Activated CD8-positive, alpha-beta memory T cell treated with anti-CD3 and anti-CD28 coated beads, Interleukin-2, amount 50 U/mL, for 48 hours (primary cell): ENCODE data around the gene FXYD3.

Source experiments
- DNase-seq: peaks from one replicate; pipeline ENCODE4 v3.0.0-alpha.2; 2020

Gene FXYD3

DNA sequence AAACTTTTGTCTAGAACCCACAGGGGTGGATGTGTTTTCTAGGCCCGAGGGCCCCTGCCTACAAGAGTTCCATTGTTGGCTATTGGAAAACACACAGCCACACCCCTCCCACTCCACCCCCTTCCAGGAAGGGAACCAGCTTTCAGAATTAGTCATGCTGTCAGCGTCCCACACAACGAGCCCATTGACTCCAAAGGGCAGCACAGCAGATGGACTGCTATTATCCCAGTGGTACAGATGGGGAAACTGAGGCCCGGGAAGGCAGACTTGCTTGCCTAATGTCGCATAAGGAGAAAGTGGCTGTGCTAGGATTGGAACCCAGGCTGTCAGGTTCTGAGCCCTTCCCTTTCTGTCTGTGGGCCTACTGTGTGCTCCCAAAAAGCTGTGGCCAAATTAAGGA is 8.1 kb upstream of the FXYD3 start:
- no peak for DNase-seq

DNA sequence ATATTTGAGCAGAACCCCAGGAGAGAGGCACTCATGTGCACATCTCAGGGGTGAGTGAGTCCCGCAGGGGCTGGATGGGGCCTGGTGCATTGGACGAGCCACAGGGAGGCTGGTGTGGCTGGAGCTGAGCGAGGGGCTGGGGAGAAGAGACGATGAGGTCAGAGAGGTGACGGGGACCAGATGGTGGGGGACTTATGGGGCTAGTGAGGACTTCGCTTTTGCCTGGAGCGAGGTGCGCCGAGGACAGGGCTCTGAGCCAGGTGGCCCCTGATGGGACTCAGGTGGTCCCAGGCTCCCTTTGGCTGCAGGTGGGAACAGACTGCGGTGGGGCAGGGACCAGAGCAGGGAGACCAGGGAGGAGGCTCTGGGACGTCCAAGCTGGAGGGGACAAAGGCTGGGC is 6.9 kb upstream of the FXYD3 start:
- DNase-seq: no peak

DNA sequence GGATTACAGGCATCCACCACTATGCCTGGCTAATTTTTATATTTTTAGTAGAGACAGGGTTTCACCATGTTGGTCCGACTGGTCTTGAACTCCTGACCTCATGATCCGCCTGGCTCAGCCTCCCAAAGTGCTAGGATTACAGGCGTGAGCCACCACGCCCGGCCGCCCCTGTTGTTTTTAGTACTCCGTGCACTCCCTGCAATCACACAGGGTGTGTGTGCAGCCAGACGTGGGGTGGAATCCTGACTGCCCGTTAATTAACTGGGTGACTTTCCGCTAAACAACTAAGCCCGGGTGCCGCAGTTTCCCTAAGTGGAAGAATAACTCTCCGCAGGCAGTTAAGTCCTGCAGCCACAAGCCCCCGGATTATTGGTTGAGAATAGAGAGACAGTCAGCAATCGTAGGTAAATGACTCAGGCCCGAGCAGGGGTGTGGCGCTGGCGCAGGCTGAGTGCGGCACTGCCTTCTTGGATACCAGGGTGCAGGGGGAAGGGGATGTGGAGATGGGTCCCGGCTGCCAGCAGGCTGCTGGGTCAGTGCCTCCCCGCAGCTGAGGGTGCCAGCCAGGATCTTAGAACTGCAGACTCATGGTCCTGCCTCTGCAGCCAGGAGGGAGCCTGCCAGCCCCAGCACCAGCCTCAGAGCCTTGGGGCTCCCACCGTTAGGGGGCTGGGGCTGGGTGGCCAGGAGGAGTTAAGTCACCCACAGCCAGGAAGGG is 6.1 kb upstream of the FXYD3 start:
- no peak for DNase-seq

DNA sequence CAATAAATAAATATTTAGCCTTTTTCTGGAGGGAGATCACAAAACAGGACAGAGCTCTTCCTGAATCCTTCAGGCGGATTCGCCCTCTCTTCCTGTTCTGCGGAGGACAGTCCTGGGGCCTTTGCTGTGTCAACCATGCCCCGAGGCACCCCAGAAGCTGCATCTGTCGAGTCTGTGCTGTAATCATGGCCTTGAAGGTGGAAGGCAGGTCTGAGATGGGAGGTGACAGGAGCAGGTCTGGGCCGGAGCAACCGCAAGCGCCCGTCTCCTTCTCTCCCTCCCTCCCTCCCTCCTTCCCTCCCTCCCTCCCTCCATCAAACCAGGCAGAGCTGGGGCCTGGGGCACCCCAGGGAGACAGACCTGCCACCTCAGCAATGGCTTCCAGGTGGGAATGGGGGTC is 4.6 kb upstream of the FXYD3 start:
- no peak for DNase-seq

DNA sequence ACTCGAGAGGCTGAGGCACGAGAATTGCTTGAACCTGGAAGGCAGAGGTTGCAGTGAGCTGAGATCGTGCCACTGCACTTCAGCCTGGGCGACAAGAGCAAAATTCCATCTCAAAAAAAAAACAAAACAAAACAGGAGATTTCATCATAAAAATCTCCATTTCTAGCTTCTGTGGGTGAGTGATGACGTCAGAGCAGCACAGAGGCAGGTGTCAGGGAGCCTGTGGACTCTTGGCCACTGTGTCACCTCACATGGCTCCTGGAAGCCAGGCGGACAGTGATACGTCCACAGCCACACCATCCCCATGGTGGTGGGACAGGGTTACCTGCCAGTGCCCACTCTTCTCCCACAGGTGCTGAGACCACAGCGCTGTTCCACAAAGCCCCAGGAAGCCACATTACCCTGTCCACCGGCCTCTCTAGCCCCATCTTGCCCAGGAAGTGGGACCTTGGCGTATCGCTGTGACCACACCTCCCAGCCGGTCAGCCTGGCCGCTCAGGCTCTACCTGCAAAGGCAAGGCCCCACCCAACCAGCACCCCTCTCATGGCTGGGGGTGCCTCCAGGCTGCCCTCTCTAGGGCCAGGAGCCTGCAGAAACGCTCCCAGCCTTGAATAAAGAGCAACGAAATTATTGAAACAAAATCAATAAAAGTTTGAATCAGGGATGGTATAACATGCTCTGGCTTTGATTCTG is 2.5 kb upstream of the FXYD3 start:
- DNase-seq: no peak

DNA sequence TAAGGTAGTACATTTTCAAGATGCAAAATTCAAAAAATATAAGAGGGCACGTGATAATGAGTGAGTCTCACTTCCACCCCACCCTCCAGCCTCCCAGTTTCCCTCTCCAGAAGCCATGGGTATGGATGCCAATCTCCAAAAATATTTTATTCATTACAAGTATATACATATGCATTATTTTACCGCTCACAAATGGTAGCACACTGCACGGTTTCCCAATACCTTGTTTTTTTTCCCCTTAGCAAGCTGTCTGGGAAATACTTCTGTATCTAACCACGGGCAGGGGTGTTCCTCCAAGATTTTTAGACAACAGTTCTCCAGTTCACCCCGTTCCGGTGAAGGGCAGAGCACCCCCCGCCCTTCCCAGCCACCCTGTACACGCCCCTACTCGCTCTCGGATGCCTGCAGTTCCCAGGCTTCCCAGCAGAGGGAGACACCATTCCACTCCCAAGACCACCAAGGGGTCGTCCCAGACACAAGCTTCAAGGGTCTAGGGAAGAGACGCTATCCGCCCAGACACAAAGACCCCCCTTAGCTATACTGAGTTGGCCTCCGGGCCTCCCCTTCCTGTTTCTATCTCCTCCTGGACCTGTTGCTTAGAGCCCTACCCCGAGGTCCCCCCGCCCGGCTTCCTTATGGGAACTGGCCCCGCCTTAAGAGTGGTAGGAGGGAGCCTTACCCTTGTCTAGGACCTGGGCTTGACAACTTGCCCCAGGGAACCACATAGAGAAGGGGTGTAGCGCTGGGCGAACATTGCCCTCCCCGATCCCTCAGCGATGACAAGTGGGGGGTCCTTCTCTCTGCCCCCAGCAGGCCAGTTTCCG is 1.1 kb upstream of the FXYD3 start:
- DNase-seq: peak; percentile 93

DNA sequence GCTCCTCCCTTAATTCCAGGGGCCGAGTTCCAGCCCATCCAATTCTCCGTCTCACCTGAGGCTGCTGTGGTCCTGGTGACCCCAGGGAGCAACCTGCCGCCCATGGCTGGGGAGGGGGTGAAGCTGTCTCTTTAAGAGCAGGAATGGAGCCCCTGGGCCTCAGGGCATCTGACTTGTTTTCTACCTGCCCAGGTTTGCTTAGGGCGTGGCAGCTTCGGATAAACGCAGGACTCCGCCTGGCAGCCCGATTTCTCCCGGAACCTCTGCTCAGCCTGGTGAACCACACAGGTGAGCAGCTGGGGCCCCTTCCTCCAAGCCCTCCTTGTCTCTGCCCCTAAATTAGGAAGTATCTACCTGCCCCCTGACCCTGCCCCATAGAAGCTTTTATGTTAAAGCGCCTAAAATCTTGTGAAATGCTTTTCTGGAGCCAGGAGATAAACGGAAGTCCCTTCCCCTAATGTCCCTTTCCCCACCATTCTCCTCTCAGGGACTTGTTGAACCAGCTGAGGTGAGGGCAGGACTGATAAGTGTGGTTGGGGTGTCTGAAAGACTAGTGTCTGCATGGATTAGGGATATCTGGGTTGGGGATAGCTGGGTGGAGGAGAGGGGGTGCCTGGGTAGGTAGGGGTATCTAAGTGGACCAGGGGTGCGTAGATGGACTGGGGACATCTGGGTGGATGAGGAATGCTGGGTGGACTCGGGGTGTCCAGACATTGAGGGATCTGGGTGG is 614 bp downstream of the FXYD3 start:
- DNase-seq: no peak

DNA sequence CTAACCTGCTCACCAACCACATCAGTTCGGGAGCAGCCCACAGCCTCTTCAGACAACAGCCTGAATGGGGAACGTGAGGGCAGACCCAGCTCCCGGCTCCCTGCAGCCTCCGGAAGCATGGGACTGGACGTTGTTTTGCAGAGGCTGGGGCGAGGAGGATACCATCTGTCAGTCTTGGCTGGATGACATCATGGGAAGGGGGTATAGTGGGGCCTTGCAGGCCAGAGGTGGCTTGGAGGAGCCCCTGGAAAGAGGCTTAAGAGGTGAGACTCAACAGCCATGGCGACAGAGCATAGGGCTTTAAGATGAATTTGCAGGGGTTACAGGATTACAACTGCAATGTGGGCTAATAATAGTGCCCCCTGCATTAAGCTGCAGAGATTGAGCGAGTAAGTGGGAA is 1.5 kb downstream of the FXYD3 start:
- DNase-seq: no peak

DNA sequence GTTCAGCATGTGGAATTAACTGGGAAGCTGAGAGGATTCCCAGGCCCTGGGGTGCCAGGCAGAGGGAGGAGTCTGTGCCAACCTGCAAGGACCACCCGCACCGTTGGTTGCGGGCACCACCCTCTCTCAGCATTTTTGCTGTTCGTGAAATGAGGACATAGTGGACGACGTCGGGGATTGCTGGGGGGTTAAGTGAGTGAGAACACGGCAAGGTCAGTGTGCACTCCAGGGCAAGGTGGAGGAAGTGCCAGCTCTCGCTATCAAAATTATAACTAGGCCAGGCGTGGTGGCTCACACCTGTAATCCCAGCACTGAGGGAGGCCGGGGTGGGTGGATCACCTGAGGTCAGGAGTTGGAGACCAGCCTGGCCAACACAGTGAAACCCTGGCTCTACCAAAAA is 2.2 kb downstream of the FXYD3 start:
- DNase-seq: no peak

DNA sequence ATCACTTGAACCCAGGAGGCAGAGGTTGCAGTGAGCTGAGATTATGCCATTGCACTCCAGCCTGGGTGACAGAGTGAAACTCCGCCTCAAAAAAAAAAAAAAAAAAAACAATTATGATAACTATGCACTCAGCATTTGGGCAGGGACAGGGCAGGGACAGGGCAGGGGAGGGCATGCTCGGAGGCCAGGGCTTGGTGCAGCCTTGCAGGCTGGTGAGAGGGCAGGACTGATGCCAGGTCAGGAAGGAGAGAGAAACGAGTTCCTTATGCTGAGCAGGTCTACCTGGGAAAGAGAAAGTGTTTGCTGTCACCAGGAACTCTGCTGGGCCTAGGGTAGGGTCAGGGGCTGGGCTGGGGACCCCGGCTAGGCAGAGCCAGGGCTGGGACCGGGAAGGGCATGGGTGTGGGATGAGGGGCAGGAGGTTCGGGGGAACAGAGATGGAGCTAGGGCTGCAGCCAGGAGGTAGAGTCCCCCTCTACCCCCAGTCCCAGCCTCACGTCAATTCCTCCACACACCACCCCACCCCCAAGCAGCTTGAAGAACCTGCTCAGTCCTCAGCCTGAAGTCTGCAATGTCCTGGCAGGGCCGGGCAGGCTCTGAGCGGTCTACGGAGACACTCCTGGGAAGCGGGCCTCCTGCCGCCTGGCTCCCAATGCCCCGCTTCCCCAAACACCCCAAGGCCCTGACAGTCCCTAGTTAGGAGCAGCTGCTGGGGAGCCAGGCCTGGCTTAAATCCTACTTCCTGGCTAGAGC is 2.8 kb downstream of the FXYD3 start:
- no peak for DNase-seq

DNA sequence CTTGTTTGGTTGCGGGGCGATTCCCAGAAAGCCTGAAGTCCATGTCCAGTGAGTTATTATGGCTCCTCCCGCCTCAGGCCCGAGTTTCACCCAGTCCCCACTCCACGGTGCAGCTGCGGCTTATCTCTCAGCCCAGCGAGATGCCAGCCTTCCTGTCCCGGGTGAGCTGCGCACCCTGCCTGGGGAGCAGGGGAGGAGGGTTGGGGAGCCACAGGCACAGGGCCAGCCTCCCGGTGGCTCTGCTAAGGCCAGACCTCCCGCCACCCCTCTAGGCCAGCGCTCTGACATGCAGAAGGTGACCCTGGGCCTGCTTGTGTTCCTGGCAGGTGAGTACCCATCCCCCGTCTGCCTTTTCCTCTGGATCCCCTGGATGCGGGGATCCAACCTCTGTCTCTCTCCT is 3.5 kb downstream of the FXYD3 start:
- no peak for DNase-seq

DNA sequence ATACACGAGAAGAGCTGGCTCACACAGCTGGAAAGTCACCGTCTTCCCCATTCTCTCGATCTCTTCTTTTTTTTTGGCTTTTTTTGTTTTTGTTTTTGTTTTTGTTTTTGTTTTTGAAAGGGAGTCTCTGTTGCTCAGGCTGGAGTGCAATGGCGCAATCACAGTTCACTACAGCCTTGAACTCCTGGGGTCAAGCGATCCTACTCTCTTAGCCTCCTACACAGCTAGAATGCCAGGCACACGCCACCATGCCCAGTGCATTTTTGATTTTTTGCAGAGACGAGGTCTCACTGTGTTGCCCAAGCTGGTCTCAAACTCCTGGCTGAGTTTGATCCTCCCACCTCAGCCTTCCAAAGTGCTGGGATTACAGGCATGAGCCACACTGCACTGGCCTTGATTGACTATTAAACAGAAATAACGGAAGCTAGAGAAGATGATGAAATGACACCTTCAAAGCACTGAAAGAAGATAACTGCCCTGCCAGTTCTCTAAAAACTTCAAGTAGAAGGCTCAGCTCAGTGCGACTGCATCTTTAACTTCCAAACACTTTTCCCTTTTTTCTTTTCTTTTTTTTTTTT is 4.0 kb downstream of the FXYD3 start:
- no peak for DNase-seq

DNA sequence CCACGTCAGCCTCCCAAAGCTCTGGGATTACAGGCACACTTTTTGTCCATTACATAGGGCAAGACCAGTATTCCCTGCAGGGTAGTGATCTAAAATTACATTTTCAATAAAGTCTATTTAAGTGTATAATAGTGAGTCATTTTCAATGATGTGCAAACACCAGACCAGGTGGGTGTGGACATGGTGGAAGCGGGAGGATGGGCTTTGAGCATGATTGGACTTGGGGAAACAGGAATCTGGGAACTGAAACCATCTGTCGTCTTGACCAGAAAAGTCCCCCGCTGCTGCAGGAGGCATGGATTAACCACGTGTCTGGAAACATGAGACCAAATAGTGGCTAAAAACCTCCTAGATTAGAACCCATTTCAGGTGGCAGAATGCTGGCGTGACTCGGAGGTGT is 4.9 kb downstream of the FXYD3 start:
- no peak for DNase-seq

DNA sequence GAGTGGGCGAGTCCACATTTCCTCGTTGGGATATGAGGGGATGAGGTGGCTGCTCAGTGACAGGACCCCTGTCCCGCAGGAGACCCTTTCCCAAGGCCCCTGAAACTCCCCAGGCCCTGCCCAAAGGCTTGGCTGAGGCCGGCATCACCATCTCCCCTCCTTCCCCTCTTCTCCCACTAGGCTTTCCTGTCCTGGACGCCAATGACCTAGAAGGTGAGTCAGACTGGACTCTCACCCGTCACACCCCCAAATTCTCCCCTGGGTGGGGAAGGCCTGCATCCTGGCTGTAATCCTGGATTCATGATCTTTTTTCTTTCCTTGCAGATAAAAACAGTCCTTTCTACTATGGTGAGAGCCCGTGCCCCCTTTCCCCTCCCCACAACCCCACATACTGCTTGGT is 5.3 kb downstream of the FXYD3 start:
- no peak for DNase-seq

DNA sequence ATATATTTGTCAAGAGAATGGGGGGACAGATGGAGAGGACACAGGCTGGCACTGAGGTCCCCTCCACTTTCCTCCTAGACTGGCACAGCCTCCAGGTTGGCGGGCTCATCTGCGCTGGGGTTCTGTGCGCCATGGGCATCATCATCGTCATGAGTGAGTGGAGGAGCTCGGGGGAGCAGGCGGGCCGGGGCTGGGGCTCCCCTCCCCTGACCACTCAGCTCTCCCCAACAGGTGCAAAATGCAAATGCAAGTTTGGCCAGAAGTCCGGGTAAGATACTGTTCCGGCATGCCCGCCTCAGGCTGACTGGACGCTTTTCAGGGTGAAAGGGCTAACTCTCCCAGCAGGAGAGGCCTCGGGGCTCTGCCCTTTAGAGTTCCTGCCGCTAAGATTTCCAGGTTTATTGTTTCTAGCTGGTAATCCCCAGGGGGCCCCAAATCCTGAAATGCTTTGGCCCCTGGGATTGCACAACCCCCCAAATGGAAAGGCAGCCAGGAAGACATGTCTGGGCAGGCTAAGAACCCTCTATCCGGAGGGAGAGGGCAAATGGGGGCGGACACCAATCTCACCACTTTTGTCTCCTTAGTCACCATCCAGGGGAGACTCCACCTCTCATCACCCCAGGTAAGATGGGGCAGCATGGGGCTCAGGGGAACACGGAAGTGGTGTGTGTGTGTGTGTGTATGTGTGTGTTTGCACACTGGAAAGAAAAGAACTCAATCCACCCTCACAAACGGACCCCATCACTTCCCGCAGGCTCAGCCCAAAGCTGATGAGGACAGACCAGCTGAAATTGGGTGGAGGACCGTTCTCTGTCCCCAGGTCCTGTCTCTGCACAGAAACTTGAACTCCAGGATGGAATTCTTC is 7.3 kb downstream of the FXYD3 start:
- no peak for DNase-seq

DNA sequence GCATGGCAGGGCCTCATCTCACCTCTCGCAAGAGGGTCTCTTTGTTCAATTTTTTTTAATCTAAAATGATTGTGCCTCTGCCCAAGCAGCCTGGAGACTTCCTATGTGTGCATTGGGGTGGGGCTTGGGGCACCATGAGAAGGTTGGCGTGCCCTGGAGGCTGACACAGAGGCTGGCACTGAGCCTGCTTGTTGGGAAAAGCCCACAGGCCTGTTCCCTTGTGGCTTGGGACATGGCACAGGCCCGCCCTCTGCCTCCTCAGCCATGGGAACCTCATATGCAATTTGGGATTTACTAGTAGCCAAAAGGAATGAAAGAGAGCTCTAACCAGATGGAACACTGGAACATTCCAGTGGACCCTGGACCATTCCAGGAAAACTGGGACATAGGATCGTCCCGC is 8.0 kb downstream of the FXYD3 start:
- DNase-seq: no peak

DNA sequence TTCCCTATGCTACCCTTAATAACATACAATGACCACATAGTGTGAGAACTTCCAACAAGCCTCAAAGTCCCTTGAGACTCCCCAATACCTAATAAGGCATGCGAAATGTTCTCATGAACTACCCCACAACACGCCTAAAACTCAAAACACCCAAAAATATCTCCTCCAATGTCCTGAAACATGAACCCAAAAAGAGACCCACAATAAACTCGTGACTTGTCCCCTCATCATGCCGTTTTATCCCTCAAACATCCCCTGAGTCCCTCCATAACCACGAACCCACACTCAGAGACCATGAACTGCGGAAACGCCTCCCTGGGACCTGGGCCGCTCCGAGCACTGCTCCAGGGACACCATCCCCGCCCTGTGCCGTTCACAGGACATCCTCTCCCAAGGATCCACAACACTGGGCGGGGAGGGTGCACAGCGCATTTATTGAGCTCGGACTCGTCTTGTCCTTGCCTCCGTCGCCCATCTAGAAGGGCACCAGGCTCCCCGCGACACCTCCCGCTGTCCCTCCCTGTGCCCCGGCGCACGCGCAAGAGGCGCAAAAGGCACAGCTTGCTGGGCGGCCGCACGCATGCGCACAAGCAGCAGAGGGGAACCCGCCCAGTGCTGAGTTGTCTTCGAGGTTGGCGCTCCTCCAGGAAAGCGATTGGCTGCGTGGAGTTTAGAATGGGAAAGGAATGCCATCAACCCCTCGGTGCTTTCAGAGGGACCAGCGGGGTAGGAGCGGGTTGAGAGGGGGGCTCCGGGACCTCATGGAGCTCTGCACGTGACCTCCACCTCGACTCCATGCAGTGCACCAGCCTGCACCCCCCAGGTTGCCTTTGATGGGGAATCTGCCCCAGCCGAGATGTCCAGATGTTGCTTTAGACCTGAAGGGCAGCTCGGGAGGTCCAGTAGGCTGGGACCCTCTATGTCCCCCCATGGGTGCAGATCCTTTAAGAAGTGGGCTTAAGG is 8.8 kb downstream of the FXYD3 start:
- peak; percentile 94 for DNase-seq

DNA sequence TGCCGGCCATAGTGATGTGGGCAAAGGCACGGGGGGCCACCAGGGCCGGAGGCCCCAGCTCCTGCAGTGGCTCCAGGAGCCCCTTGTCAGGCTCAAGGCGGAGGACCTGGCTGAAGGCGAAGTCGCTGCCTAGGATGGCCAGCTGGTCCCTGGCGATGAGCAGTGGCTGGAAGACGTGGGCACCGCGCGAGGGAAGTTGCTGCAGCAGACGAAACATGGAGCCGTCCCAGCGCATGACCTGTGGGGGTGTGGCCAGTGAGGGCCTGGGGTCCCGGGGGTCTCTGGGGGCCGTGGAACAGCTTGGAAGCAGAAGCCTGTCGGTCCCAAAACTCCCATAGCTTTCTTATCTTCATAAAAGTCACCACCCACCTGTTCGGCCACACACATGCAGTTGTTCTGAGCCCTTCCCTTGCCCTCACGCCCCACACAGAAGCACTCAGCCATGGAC is 9.7 kb downstream of the FXYD3 start:
- no peak for DNase-seq

DNA sequence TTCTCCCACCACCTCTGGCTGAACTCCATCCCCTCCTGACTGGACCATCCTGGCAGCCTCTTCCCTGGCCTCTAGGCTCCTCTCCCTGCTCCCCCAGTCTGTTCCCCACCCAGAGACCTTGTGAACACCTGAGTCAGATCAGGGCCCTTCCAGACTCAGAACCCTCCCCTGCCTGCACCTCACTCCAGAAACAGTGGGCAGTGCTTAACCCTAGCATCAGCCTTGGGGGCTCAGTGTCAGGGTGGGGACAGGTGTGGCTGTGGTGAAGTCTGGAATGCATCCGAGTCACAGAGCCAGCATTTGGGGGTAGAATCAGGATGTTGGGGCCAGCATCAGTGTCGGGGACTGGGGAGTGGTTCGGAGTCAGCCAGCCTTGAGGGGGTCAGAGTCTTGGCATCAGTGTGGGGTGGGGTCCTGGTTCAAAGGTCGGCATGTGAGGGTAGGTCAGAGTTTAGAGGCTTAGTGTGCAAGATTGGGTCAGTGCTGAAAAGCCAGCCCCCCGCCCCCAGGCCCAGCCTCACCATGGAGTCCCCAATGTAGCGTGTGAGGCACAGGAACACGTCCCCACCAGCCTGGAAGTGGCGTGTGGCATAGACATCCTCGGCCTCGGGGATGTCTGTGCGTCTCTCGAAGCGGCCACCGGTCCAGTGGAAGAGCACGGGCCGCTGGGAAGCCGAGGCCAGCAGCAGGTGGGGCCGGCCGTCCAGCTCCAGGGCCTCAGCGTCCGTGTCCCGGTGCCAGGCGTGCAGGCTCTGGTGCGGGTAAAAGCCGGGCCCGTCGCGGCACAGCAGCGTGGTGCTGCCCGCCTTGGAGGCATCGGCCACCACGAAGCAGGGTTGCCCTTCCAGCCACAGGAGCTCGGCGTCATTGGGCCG is 10.4 kb downstream of the FXYD3 start:
- no peak for DNase-seq
